HG03575 (cell line): ENCODE results near the gene HYPK.
"Not testable (repeated sequence)": the region's sequence is repeated elsewhere in the genome, so short reads cannot be mapped to it uniquely, and the experiment has no call there.

Experiments used
- ATAC-seq: cut with Tn5 transposase; IDR thresholded peaks from one replicate; pipeline ENCODE4 v1.9.1; 2021; ENCODE audit not compliant: unreplicated experiment, insufficient number of reproducible peaks, low FRiP score; ENCODE audit errors: extremely low read depth

HYPK gene

GRCh38 chr15:43794269-43795037 lies 5.9 kb upstream of the HYPK start:
- ATAC-seq = no peak

GRCh38 chr15:43795197-43795596 lies 5.2 kb upstream of the HYPK start:
- ATAC-seq = no peak

- ATAC-seq = no peak
Observed at GRCh38 chr15:43795997-43796396, 4.4 kb upstream of the HYPK start.

- ATAC-seq = no peak
Observed at GRCh38 chr15:43796566-43796965, 3.8 kb upstream of the HYPK start.

- ATAC-seq = no peak
Observed at GRCh38 chr15:43799209-43799944, 1.0 kb upstream of the HYPK start.

GRCh38 chr15:43799945-43800285 lies 484 bp upstream of the HYPK start, which contains the start of gene SERINC4:
TSS of gene SERINC4 (minus strand) at chr15:43800220. CDS start at chr15:43799986, 234 bp downstream.
- no peak for ATAC-seq

GRCh38 chr15:43802676-43803075 lies 2.3 kb downstream of the HYPK start:
- ATAC-seq = not testable (repeated sequence)

- ATAC-seq = no peak
Observed at GRCh38 chr15:43808435-43808950, 8.1 kb downstream of the HYPK start.

- no peak for ATAC-seq
Observed at GRCh38 chr15:43808960-43809678, 8.7 kb downstream of the HYPK start.

- ATAC-seq = not testable (repeated sequence)
Observed at GRCh38 chr15:43815064-43815463, 14.7 kb downstream of the HYPK start.

- ATAC-seq = no peak
Observed at GRCh38 chr15:43821505-43821904, 21.1 kb downstream of the HYPK start.

GRCh38 chr15:43824302-43825246 lies 24.2 kb downstream of the HYPK start, which contains the start of gene MFAP1:
TSS of gene MFAP1 (minus strand) at chr15:43824690. CDS start at chr15:43824569, 121 bp downstream.
- ATAC-seq = peak; percentile 44

- ATAC-seq = not testable (repeated sequence)
Observed at GRCh38 chr15:43825305-43825704, 24.9 kb downstream of the HYPK start.

GRCh38 chr15:43826029-43826507 lies 25.7 kb downstream of the HYPK start:
- ATAC-seq = no peak

GRCh38 chr15:43826508-43827341 lies 26.3 kb downstream of the HYPK start, which contains the start of gene WDR76:
TSS of gene WDR76 (plus strand) at chr15:43827002. CDS start at chr15:43827033, 31 bp downstream.
- ATAC-seq = no peak

- no peak for ATAC-seq
Observed at GRCh38 chr15:43828061-43828657, 27.8 kb downstream of the HYPK start.

- ATAC-seq = not testable (repeated sequence)
Observed at GRCh38 chr15:43829951-43830540, 29.6 kb downstream of the HYPK start.
